ENCODE measurements around the gene RARRES2. TPM values are rescaled to one million over a fixed set of nuclear protein-coding genes. Genes with fewer than 3 reads are reported as not detected.
"Not testable (repeated sequence)": the region's sequence is repeated elsewhere in the genome, so short reads cannot be mapped to it uniquely, and the experiment has no call there.

Gene RARRES2
- total RNA-seq, 1 experiment from 2014 or later, result not detected

DNA sequence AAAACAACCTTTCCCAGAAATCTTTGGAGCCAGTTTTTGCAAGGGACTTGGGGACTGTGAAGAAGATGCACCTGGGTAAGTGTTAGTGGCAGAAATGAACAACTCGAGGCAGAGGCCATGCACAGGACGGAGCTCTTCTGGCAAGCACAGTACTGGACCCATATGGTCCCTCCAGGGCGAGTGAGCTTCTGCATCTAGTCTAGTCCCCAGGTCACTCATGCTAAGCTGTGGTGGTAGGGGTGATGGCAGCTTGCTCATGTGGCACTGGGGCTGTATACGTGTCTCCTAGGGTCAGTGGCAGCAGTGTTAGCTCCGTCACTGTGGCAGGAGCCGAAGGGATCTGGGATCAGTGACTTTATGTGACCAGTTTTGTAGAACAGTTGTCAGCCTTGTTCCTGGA lies 27.6 kb downstream of the RARRES2 start:
- peaks cover 70% of the 10 kb centered on the region for H3K79me2 ChIP-seq (ENCODE audit: low read depth)
- BruUV-seq (replicated peaks), result no TSS peak
- H3F3A ChIP-seq (ENCODE audit: insufficient read depth, low read depth), result peaks cover 33% of the 10 kb centered on the region
- peak overlapping the region; percentile 59 for H3K4me2 ChIP-seq
- no peaks in the 10 kb centered on the region for H4K20me1 ChIP-seq (ENCODE audit: insufficient read depth)
- CTCF ChIA-PET, result no interaction called here
- H3K9me3 ChIP-seq (ENCODE audit: insufficient read depth, low read depth), result no peaks in the 10 kb centered on the region
- H3K27me3 ChIP-seq (ENCODE audit: insufficient read depth, low read depth), result no peaks in the 10 kb centered on the region
- H3K4me1 ChIP-seq (replicated peaks; ENCODE audit: insufficient read depth), result peaks cover 68% of the 10 kb centered on the region
- no peak for DNase-seq
- H3K4me3 ChIP-seq, result peak overlapping the region; percentile 12; the same call in 1 of the 2 replicates
- H3K27ac ChIP-seq, result peak overlapping the region; percentile 71
- H2AFZ ChIP-seq, result no peak overlapping the region
- H3K9me2 ChIP-seq (ENCODE audit: insufficient read depth), result no peaks in the 10 kb centered on the region
- POLR2A ChIA-PET (ENCODE audit: unreplicated experiment), result interaction anchor here (0.5 kb wide), 1 partner anchor 8 kb away, joined by 3 read pairs; no protein-coding TSS in a partner anchor
- TF ChIP-seq EZH2 (IDR thresholded peaks at IDR 0.05; ENCODE audit: low read depth), result no peak
- TF ChIP-seq, protein P1, sequence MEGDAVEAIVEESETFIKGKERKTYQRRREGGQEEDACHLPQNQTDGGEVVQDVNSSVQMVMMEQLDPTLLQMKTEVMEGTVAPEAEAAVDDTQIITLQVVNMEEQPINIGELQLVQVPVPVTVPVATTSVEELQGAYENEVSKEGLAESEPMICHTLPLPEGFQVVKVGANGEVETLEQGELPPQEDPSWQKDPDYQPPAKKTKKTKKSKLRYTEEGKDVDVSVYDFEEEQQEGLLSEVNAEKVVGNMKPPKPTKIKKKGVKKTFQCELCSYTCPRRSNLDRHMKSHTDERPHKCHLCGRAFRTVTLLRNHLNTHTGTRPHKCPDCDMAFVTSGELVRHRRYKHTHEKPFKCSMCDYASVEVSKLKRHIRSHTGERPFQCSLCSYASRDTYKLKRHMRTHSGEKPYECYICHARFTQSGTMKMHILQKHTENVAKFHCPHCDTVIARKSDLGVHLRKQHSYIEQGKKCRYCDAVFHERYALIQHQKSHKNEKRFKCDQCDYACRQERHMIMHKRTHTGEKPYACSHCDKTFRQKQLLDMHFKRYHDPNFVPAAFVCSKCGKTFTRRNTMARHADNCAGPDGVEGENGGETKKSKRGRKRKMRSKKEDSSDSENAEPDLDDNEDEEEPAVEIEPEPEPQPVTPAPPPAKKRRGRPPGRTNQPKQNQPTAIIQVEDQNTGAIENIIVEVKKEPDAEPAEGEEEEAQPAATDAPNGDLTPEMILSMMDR (conservative IDR thresholded peaks at IDR 0.05), result no peak
- intact Hi-C loops (cut with micrococcal nuclease; ENCODE audit: unreplicated experiment), result no loop called here
- H3K36me3 ChIP-seq (ENCODE audit: low read depth), result peaks cover 20% of the 10 kb centered on the region; the same call in 1 of the 2 replicates

GRCh38 chr7:150313367-150313809 lies 28.0 kb downstream of the RARRES2 start:
- Histone ChIP-seq H3K4me3 (peak overlapping the region; percentile 12; the same call in 1 of the 2 replicates), H3K27ac (peak overlapping the region; percentile 71), H2AFZ (no peak overlapping the region), H3K9me3 (ENCODE audit: insufficient read depth, low read depth) (no peaks in the 10 kb centered on the region), H3K36me3 (ENCODE audit: low read depth) (peaks cover 15% of the 10 kb centered on the region; the same call in 1 of the 2 replicates), H3K27me3 (ENCODE audit: insufficient read depth, low read depth) (no peaks in the 10 kb centered on the region), H4K20me1 (ENCODE audit: insufficient read depth) (no peaks in the 10 kb centered on the region), H3K79me2 (ENCODE audit: low read depth) (peaks cover 69% of the 10 kb centered on the region), H3K9me2 (ENCODE audit: insufficient read depth) (no peaks in the 10 kb centered on the region), H3K4me1 (replicated peaks; ENCODE audit: insufficient read depth) (peaks cover 72% of the 10 kb centered on the region), H3K4me2 (peak overlapping the region; percentile 59), H3F3A (ENCODE audit: insufficient read depth, low read depth) (peaks cover 38% of the 10 kb centered on the region)
- CTCF ChIA-PET, result no interaction called here
- intact Hi-C loops (cut with micrococcal nuclease; ENCODE audit: unreplicated experiment), result no loop called here
- no peak for DNase-seq
- POLR2A ChIA-PET (ENCODE audit: unreplicated experiment), result interaction anchor here (0.5 kb wide), 1 partner anchor 8 kb away, joined by 3 read pairs; no protein-coding TSS in a partner anchor
- TF ChIP-seq, protein P1 (conservative IDR thresholded peaks at IDR 0.05), result no peak
- TF ChIP-seq EZH2 (IDR thresholded peaks at IDR 0.05; ENCODE audit: low read depth), result no peak
- TSS peak; percentile 87 for BruUV-seq (replicated peaks)

DNA sequence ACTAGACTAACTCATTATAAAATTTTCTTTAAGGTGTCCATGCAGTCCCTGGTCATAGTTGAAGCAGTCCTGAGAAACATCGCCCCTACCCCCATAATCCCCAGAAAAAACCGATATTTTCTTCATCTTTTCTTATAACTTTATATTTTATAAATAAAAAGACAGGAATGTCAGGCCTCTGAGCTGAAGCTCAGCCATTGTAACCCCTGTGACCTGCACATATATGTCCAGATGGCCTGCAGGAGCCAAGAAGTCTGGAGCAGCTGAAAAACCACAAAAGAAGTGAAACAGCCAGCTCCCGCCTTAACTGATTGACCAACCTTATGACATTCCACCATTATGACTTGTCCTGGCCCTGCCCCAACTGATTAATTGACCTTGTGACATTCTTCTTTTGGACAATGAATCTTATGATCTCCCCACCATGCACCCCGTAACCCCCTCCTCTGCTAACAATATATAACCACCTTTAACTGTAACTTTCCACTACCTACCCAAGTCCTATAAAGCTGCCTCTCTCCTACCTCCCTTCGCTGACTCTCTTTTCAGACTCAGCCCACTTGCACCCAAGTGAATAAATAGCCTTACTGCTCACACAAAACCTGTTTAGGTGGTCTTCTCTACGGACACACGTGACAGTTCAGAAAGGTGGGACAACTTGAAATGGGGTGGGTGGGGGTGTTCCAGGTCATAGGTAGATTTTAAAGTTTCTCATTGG lies 28.6 kb downstream of the RARRES2 start:
- peak overlapping the region; percentile 59 for H3K4me2 ChIP-seq
- BruUV-seq (replicated peaks); H3K9me2 ChIP-seq (ENCODE audit: insufficient read depth); H3K27me3 ChIP-seq (ENCODE audit: insufficient read depth, low read depth); H4K20me1 ChIP-seq (ENCODE audit: insufficient read depth); intact Hi-C loops (cut with micrococcal nuclease; ENCODE audit: unreplicated experiment); H3K9me3 ChIP-seq (ENCODE audit: insufficient read depth, low read depth); CTCF ChIA-PET; H2AFZ ChIP-seq: not testable (repeated sequence)
- POLR2A ChIA-PET (ENCODE audit: unreplicated experiment), result interaction anchor here (0.6 to 0.7 kb wide), 3 partner anchors 66 to 964 kb away, joined by 3 to 6 read pairs (median 3); no protein-coding TSS in a partner anchor
- peaks cover 43% of the 10 kb centered on the region for H3F3A ChIP-seq (ENCODE audit: insufficient read depth, low read depth)
- peaks cover 63% of the 10 kb centered on the region for H3K79me2 ChIP-seq (ENCODE audit: low read depth)
- H3K36me3 ChIP-seq (ENCODE audit: low read depth), result 0 out of 2 replicates have a peak, but pooled peaks cover 10% of the 10 kb centered on the region
- peaks cover 78% of the 10 kb centered on the region for H3K4me1 ChIP-seq (replicated peaks; ENCODE audit: insufficient read depth)
- DNase-seq, result peak; percentile 74 to 95
- peak overlapping the region; percentile 71 for H3K27ac ChIP-seq
- H3K4me3 ChIP-seq, result peak overlapping the region; percentile 12; the same call in 1 of the 2 replicates

Data from PC-9 (cell line).